ENCODE data around the gene EIF4E2.

Gene EIF4E2

DNA sequence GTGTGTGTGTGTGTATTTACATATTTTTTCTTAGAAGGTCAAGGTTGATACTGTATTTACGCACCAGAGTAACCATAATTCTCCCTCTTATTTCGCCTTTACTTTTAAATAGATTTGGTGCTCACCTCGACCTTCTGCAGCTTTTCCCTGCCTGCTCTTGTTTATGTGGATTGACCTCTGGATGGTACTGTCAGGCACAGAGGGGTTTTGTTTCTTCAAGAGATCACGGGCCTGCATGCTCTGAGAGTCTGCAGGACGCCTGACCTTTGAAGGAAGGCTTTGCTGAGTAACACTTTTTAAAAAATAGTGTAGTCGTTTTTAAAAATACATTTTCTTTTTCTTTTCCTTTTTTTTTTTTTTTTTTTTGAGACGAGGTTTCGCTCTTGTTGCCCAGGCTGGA is 64.8 kb downstream of the EIF4E2 start:
- no peak for DNase-seq (ENCODE audit: low read depth)
- H3K4me3 ChIP-seq (ENCODE audit: control insufficient read depth, low read depth, low read length) = no peak overlapping the region
- TF ChIP-seq CTCF (conservative IDR thresholded peaks at IDR 0.05; ENCODE audit: control insufficient read depth, insufficient read depth, low read depth, low read length) = no peak
